Panc1 (cell line): Measurements from ENCODE around the gene GNAQ. TPM values are rescaled to one million over a fixed set of nuclear protein-coding genes. Genes with fewer than 3 reads are reported as not detected.

Experiments
- ATAC-seq: fragments of 200-7000 bp; cut with Tn5 transposase; 2 replicates; pipeline ENCODE4 v1.9.1; 2020; ENCODE audit warnings: mild to moderate bottlenecking, moderate library complexity
- BruUV-seq: library from RNA; stranded (reverse); fragments of 400-500 nt; replicated peaks from 2 replicates; lab custom pipeline; 2021; lab: Mats Ljungman, UMichigan
- CTCF ChIA-PET: fragments of 300-600 bp; sonication (Branson Sonifier 250); formaldehyde crosslinking; loops from one replicate; lab custom pipeline; 2022; ENCODE audit warnings: antibody characterized with exemption; lab: Charles Lee
- POLR2A ChIA-PET: fragments of 300-600 bp; sonication (Branson Sonifier 250); formaldehyde crosslinking; loops from one replicate; lab custom pipeline; 2022; ENCODE audit warnings: antibody characterized with exemption; lab: Charles Lee
- DNase-seq: peaks from one replicate; pipeline ENCODE4 v3.0.0-alpha.2; 2010; ENCODE audit warnings: low read depth, low spot score
- H3K27ac ChIP-seq: 2 replicates; pipeline ENCODE4 v1.5.1; 2011; ENCODE audit warnings: mild to moderate bottlenecking, low read length, inconsistent platforms
- H3K27me3 ChIP-seq: fragments of 200-500 bp; sonication (Bioruptor generic); 2 replicates; pipeline ENCODE4 v1.6.0; 2014; ENCODE audit warnings: low read length, inconsistent platforms; ENCODE audit not compliant: control insufficient read depth, insufficient read depth
- H3K36me3 ChIP-seq: fragments of 200-500 bp; sonication (Bioruptor generic); 2 replicates; pipeline ENCODE4 v1.5.1; 2014; ENCODE audit warnings: inconsistent platforms, mild to moderate bottlenecking, low read length, moderate library complexity; ENCODE audit not compliant: control insufficient read depth, insufficient read depth
- H3K4me1 ChIP-seq: 2 replicates; pipeline ENCODE4 v1.5.1; 2011; ENCODE audit warnings: inconsistent platforms, mild to moderate bottlenecking, low read length, moderate library complexity; ENCODE audit not compliant: control insufficient read depth, insufficient read depth
- H3K4me3 ChIP-seq, 2 experiments: 2 replicates each; pipeline ENCODE4 v1.5.1; 2011 to 2012; ENCODE audit warnings: low read depth in 2 of 2, low read length in 2 of 2, mild to moderate bottlenecking in 2 of 2, inconsistent platforms in 1 of 2, moderate library complexity in 1 of 2
- H3K9me3 ChIP-seq: fragments of 200-500 bp; sonication (Bioruptor generic); 2 replicates; pipeline ENCODE4 v1.5.1; 2014; ENCODE audit warnings: low read depth, mild to moderate bottlenecking, inconsistent platforms, low read length, moderate library complexity; ENCODE audit not compliant: control insufficient read depth, insufficient read depth
- CTCF ChIP-seq: fragments of 450-650 bp; IDR thresholded peaks from 2 replicates; pipeline ENCODE4 v1.5.1; 2017; ENCODE audit warnings: mild to moderate bottlenecking
- POLR2AphosphoS5 ChIP-seq: IDR thresholded peaks from 2 replicates; pipeline ENCODE4 v1.6.1; 2012; ENCODE audit warnings: mild to moderate bottlenecking, low read depth, low read length, moderate library complexity
- REST ChIP-seq, 2 experiments: IDR thresholded peaks; 2 replicates each; pipeline ENCODE4 v1.6.1; 2011 to 2012; ENCODE audit warnings: low read depth in 2 of 2, control low read depth in 1 of 2, low read length in 1 of 2, mild to moderate bottlenecking in 1 of 2, moderate library complexity in 1 of 2; ENCODE audit not compliant: insufficient read depth in 1 of 2
- SIN3A ChIP-seq: IDR thresholded peaks from 2 replicates; pipeline ENCODE4 v1.6.1; 2012; ENCODE audit warnings: low read depth, mild to moderate bottlenecking, low read length, moderate library complexity, borderline replicate concordance; ENCODE audit not compliant: insufficient read depth
- TCF7L2 ChIP-seq: IDR thresholded peaks from 2 replicates; pipeline ENCODE4 v1.6.1; 2011; ENCODE audit warnings: mild to moderate bottlenecking, low read depth, low read length, inconsistent platforms
- in situ Hi-C: cut with HindIII; loops from 2 replicates; pipeline ENCODE4 v1.10.0; 2016; ENCODE audit warnings: low sequenced_read_pairs, low pct_unique_long_range_greater_than_20kb
- intact Hi-C: fragments of 100-400 bp; cut with micrococcal nuclease; formaldehyde crosslinking; loops from one replicate; pipeline ENCODE4 v1.10.0; 2022; ENCODE audit not compliant: unreplicated experiment
- total RNA-seq: library from RNA; stranded (reverse); gene quantifications from one replicate; pipeline ENCODE4 v1.2.1, GENCODE V29; 2021; ENCODE audit not compliant: unreplicated experiment

The GNAQ gene
- total RNA-seq, 1 experiment from 2014 or later, result 34.5 TPM

- ChIA-PET POLR2A (no interaction called here), CTCF (no interaction called here)
- DNase-seq (no peak), ATAC-seq (no peak)
- Histone ChIP-seq H3K4me3 (no peak overlapping the region), H3K36me3 (no peaks in the 10 kb centered on the region), H3K9me3 (no peaks in the 10 kb centered on the region), H3K27me3 (no peaks in the 10 kb centered on the region), H3K27ac (no peak overlapping the region), H3K4me1 (peaks cover 6% of the 10 kb centered on the region; the same call in 1 of the 2 replicates)
- in situ Hi-C loops, result no loop called here
- TF ChIP-seq SIN3A, result no peak
- no peak for TF ChIP-seq POLR2AphosphoS5
- no peak for TF ChIP-seq TCF7L2
- TF ChIP-seq CTCF, result no peak
- TF ChIP-seq REST (IDR thresholded peaks at IDR 0.05; ENCODE audit: insufficient read depth in 1 of 2, low read depth in 2 of 2, low read length in 1 of 2), result no peak
- no TSS peak for BruUV-seq
- intact Hi-C loops, result no loop called here
Measured at GRCh38 chr9:77954013-77954665, 77.5 kb downstream of the GNAQ start.

- POLR2A ChIA-PET, result no interaction called here
- H3K4me1 ChIP-seq, result peaks cover 6% of the 10 kb centered on the region; the same call in 1 of the 2 replicates
- DNase-seq, result no peak
- ATAC-seq, result no peak
- no peak for TF ChIP-seq POLR2AphosphoS5
- no peak for TF ChIP-seq CTCF
- no peak for TF ChIP-seq REST (IDR thresholded peaks at IDR 0.05; ENCODE audit: insufficient read depth in 1 of 2, low read depth in 2 of 2, low read length in 1 of 2)
- TF ChIP-seq SIN3A, result no peak
- TF ChIP-seq TCF7L2, result no peak
- H3K27me3 ChIP-seq, result no peaks in the 10 kb centered on the region
- CTCF ChIA-PET, result no interaction called here
- H3K9me3 ChIP-seq, result no peaks in the 10 kb centered on the region
- no peaks in the 10 kb centered on the region for H3K36me3 ChIP-seq
- no peak overlapping the region for H3K27ac ChIP-seq
- H3K4me3 ChIP-seq, result no peak overlapping the region
- no TSS peak for BruUV-seq
- intact Hi-C loops, result no loop called here
- in situ Hi-C loops, result no loop called here
Measured at GRCh38 chr9:77953590-77953989, 78.0 kb downstream of the GNAQ start.
